HepG2 (cell line): ENCODE measurements around the gene C1orf21. TPM values are rescaled to one million over a fixed set of nuclear protein-coding genes. Genes with fewer than 3 reads are reported as not detected.

ENCODE experiments used
- ATAC-seq: fragments of 200-7000 bp; cut with Tn5 transposase; 3 replicates; pipeline ENCODE4 v1.9.1; 2020; ENCODE audit warnings: mild to moderate bottlenecking, moderate library complexity
- BruUV-seq: library from RNA; stranded (reverse); fragments of 400-500 nt; replicated peaks from 2 replicates; lab custom pipeline; 2021; lab: Mats Ljungman, UMichigan
- CTCF ChIA-PET: fragments of 300-600 bp; formaldehyde crosslinking; extraction: SDS; loops from one replicate; lab custom pipeline; 2021; ENCODE audit warnings: low total read pairs, inconsistent platforms, low intra/inter-chr PET ratio; lab: Yijun Ruan, JAX
- POLR2A ChIA-PET: fragments of 350-600 bp; sonication (Branson Sonifier 250); formaldehyde crosslinking; loops from one replicate; lab custom pipeline; 2020; ENCODE audit warnings: antibody characterized with exemption, inconsistent platforms; lab: Yijun Ruan, JAX
- DNase-seq: peaks from one replicate; pipeline ENCODE4 v3.0.0-alpha.2; 2015; ENCODE audit warnings: low spot score
- FAIRE-seq: peaks from 3 replicates; lab custom pipeline; 2011; peaks lifted over from hg19 to GRCh38; lab: Jason Lieb, UNC
- H2AFZ ChIP-seq: one replicate; pipeline ENCODE4 v1.6.1; 2011; ENCODE audit warnings: low read length, inconsistent platforms
- H3K27ac ChIP-seq: fragments of 300-600 bp; 3 replicates; pipeline ENCODE4 v1.8.0; 2011; ENCODE audit warnings: mixed run types, mild to moderate bottlenecking, mixed read lengths, low read length, inconsistent platforms; ENCODE audit not compliant: insufficient read depth; ENCODE audit errors: extremely low read length
- H3K27me3 ChIP-seq, 2 experiments: fragments of 200-600 bp in 1 of 2; 2 replicates in 1 of 2; 3 replicates in 1 of 2; pipeline versions ENCODE4 v1.6.0 to v1.8.0; 2011; ENCODE audit warnings: low read length in 2 of 2, mild to moderate bottlenecking in 2 of 2, moderate library complexity in 2 of 2, inconsistent platforms in 1 of 2; ENCODE audit not compliant: insufficient read depth in 2 of 2, control insufficient read depth in 1 of 2
- H3K36me3 ChIP-seq, 2 experiments: fragments of 200-600 bp in 1 of 2; replicated peaks in 1 of 2; 2 replicates in 1 of 2; 3 replicates in 1 of 2; pipeline versions ENCODE4 v1.5.1 to v1.8.0; 2011; ENCODE audit warnings: low read length in 2 of 2, inconsistent platforms in 1 of 2; ENCODE audit not compliant: insufficient read depth in 2 of 2, control insufficient read depth in 1 of 2
- H3K4me1 ChIP-seq: 2 replicates; pipeline ENCODE4 v1.5.1; 2012; ENCODE audit warnings: low read length, inconsistent platforms; ENCODE audit not compliant: insufficient read depth
- H3K4me2 ChIP-seq: 2 replicates; pipeline ENCODE4 v1.6.0; 2011; ENCODE audit warnings: low read depth, low read length, inconsistent platforms
- H3K4me3 ChIP-seq, 3 experiments: fragments of 200-600 bp in 1 of 3; sonication (generic), shearing (Covaris generic) in 1 of 3; replicated peaks in 1 of 3; 2 replicates each; pipeline ENCODE4 v1.5.1; 2011 to 2016; ENCODE audit warnings: low read length in 3 of 3, inconsistent platforms in 2 of 3, low read depth in 2 of 3, mild to moderate bottlenecking in 2 of 3, control low read depth in 1 of 3, mixed read lengths in 1 of 3; ENCODE audit not compliant: insufficient read depth in 1 of 3
- H3K79me2 ChIP-seq: one replicate; pipeline ENCODE4 v1.6.1; 2011; ENCODE audit warnings: low read length, inconsistent platforms; ENCODE audit not compliant: insufficient read depth
- H3K9ac ChIP-seq: 2 replicates; pipeline ENCODE4 v1.6.0; 2011; ENCODE audit warnings: mild to moderate bottlenecking, low read depth, low read length, inconsistent platforms; ENCODE audit not compliant: insufficient read depth
- H3K9me3 ChIP-seq: 2 replicates; pipeline ENCODE4 v1.5.1; 2012; ENCODE audit warnings: mild to moderate bottlenecking, low read length
- H4K20me1 ChIP-seq: 2 replicates; pipeline ENCODE4 v1.6.0; 2011; ENCODE audit warnings: inconsistent platforms, mild to moderate bottlenecking, low read length, moderate library complexity; ENCODE audit not compliant: insufficient read depth
- ATF7 ChIP-seq, 2 experiments: fragments of 450-650 bp in 1 of 2; sonication (generic) in 1 of 2; formaldehyde crosslinking in 1 of 2; IDR thresholded peaks; 2 replicates each; pipeline versions ENCODE4 v1.4.0 to v1.6.1; 2016 to 2020; ENCODE audit warnings: antibody characterized with exemption in 1 of 2, mild to moderate bottlenecking in 1 of 2, missing genetic modification reagents in 1 of 2
- CREB1 ChIP-seq, 2 experiments: fragments of 450-650 bp in 1 of 2; IDR thresholded peaks; 2 replicates each; pipeline ENCODE4 v1.6.1; 2016 to 2017; ENCODE audit warnings: control low read depth in 1 of 2, mild to moderate bottlenecking in 1 of 2, missing compliant biosample characterization in 1 of 2, missing genetic modification characterization in 1 of 2
- FOXP4 ChIP-seq: sonication (generic); formaldehyde crosslinking; IDR thresholded peaks from 2 replicates; pipeline ENCODE4 v1.4.0; 2020; ENCODE audit warnings: missing genetic modification reagents
- GPN1 ChIP-seq: sonication (generic); formaldehyde crosslinking; IDR thresholded peaks from 2 replicates; pipeline ENCODE4 v1.5.1; 2020; ENCODE audit warnings: missing genetic modification reagents, borderline replicate concordance
- GTF2F1 ChIP-seq: fragments of 150-350 bp; IDR thresholded peaks from 2 replicates; pipeline ENCODE4 v1.6.1; 2014; ENCODE audit warnings: low read length
- KLF16 ChIP-seq, 2 experiments: sonication (generic) in 1 of 2; formaldehyde crosslinking in 1 of 2; IDR thresholded peaks; 2 replicates each; pipeline versions ENCODE4 v1.6.1 to v1.8.0; 2016 to 2023; ENCODE audit warnings: missing genetic modification reagents in 2 of 2, missing compliant biosample characterization in 1 of 2
- TBX3 ChIP-seq: fragments of 450-650 bp; IDR thresholded peaks from 2 replicates; pipeline ENCODE4 v1.6.1; 2017; ENCODE audit warnings: antibody characterized with exemption, mild to moderate bottlenecking, inconsistent platforms, borderline replicate concordance
- ZFP36 ChIP-seq: fragments of 150-350 bp; IDR thresholded peaks from 2 replicates; pipeline ENCODE4 v1.6.1; 2018; ENCODE audit warnings: borderline replicate concordance, low read length, low read depth; ENCODE audit not compliant: partially characterized antibody
- ZNF354B ChIP-seq: sonication (generic); formaldehyde crosslinking; IDR thresholded peaks from 2 replicates; pipeline ENCODE4 v1.8.0; 2022; ENCODE audit warnings: mild to moderate bottlenecking, missing genetic modification reagents
- ZNF660 ChIP-seq: sonication (generic); formaldehyde crosslinking; IDR thresholded peaks from 2 replicates; pipeline ENCODE4 v1.5.1; 2020; ENCODE audit warnings: mild to moderate bottlenecking, low read depth, missing genetic modification reagents, borderline replicate concordance
- WGBS: methylation state at CpG from one replicate; pipeline ENCODE4 v1.1.6; 2017; ENCODE audit warnings: low lambda C conversion rate; 5-methylcytosine and 5-hydroxymethylcytosine counted together
- in situ Hi-C: cut with HindIII; loops from 2 replicates; pipeline ENCODE4 v1.10.0; 2017; ENCODE audit warnings: low pct_unique_long_range_greater_than_20kb; ENCODE audit not compliant: extremely low pct_ligation_motif_present
- intact Hi-C: fragments of 100-400 bp; cut with micrococcal nuclease; formaldehyde crosslinking; loops from one replicate; pipeline ENCODE4 v1.10.0; 2022; ENCODE audit not compliant: unreplicated experiment
- polyA plus RNA-seq, 8 experiments: library from polyadenylated mRNA; depleted of rRNA in 3 of 8; stranded (reverse) in 7 of 8; unstranded in 1 of 8; fragments of >200 nt; fragmentation: Illumina TruSeq in 4 of 8; extraction: Trizol in 4 of 8; gene quantifications; 2 replicates each; pipeline versions ENCODE4 v1.2.1 to v1.2.3, GENCODE V29; 2011 to 2016; ENCODE audit warnings: low read depth in 4 of 8, missing spikeins in 1 of 8, mixed read lengths in 1 of 8; ENCODE audit not compliant: insufficient read depth in 1 of 8
- total RNA-seq, 5 experiments: library from RNA; depleted of rRNA; stranded (reverse); fragments of >200 nt; fragmentation: Illumina TruSeq; extraction: Trizol; gene quantifications; 2 replicates each; pipeline ENCODE4 v1.2.3, GENCODE V29; 2016; ENCODE audit warnings: low read depth in 1 of 5
- TF ChIP-seq, protein P1 (sequence below): sonication (generic); formaldehyde crosslinking; IDR thresholded peaks from 2 replicates; pipeline ENCODE4 v1.4.0; 2020; ENCODE audit warnings: missing genetic modification reagents, borderline replicate concordance
- TF ChIP-seq, protein P2 (sequence below): sonication (generic); formaldehyde crosslinking; IDR thresholded peaks from 2 replicates; pipeline ENCODE4 v1.4.0; 2020; ENCODE audit warnings: missing genetic modification reagents, borderline replicate concordance
- TF ChIP-seq, protein P3 (sequence below): sonication (generic); formaldehyde crosslinking; IDR thresholded peaks from 2 replicates; pipeline ENCODE4 v1.5.1; 2020; ENCODE audit warnings: missing genetic modification reagents, mild to moderate bottlenecking, borderline replicate concordance

C1orf21 gene
- total and polyA plus RNA-seq, 2 of the 13 experiments (the other 11 are each of a cell fraction or from before 2014, with no cell fraction given), result not detected

- in situ Hi-C loops, result no loop called here
- no TSS peak for BruUV-seq
- H3K27ac ChIP-seq, result no peak overlapping the region
- no peaks in the 10 kb centered on the region for H4K20me1 ChIP-seq
- no peaks in the 10 kb centered on the region; a peak in 1 of 5 replicates for H3K27me3 ChIP-seq
- no peak for FAIRE-seq
- H3K79me2 ChIP-seq, result no peaks in the 10 kb centered on the region
- H3K4me1 ChIP-seq, result no peaks in the 10 kb centered on the region
- ATAC-seq, result no peak
- H3K4me2 ChIP-seq, result no peak overlapping the region
- DNase-seq, result no peak
- H3K9me3 ChIP-seq, result no peaks in the 10 kb centered on the region
- no peak overlapping the region for H3K4me3 ChIP-seq
- TF ChIP-seq TBX3, result no peak
- TF ChIP-seq, protein P1, sequence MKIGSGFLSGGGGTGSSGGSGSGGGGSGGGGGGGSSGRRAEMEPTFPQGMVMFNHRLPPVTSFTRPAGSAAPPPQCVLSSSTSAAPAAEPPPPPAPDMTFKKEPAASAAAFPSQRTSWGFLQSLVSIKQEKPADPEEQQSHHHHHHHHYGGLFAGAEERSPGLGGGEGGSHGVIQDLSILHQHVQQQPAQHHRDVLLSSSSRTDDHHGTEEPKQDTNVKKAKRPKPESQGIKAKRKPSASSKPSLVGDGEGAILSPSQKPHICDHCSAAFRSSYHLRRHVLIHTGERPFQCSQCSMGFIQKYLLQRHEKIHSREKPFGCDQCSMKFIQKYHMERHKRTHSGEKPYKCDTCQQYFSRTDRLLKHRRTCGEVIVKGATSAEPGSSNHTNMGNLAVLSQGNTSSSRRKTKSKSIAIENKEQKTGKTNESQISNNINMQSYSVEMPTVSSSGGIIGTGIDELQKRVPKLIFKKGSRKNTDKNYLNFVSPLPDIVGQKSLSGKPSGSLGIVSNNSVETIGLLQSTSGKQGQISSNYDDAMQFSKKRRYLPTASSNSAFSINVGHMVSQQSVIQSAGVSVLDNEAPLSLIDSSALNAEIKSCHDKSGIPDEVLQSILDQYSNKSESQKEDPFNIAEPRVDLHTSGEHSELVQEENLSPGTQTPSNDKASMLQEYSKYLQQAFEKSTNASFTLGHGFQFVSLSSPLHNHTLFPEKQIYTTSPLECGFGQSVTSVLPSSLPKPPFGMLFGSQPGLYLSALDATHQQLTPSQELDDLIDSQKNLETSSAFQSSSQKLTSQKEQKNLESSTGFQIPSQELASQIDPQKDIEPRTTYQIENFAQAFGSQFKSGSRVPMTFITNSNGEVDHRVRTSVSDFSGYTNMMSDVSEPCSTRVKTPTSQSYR (CRISPR knock-in tag), result no peak
- no peak for TF ChIP-seq ZFP36
- TF ChIP-seq, protein P2, sequence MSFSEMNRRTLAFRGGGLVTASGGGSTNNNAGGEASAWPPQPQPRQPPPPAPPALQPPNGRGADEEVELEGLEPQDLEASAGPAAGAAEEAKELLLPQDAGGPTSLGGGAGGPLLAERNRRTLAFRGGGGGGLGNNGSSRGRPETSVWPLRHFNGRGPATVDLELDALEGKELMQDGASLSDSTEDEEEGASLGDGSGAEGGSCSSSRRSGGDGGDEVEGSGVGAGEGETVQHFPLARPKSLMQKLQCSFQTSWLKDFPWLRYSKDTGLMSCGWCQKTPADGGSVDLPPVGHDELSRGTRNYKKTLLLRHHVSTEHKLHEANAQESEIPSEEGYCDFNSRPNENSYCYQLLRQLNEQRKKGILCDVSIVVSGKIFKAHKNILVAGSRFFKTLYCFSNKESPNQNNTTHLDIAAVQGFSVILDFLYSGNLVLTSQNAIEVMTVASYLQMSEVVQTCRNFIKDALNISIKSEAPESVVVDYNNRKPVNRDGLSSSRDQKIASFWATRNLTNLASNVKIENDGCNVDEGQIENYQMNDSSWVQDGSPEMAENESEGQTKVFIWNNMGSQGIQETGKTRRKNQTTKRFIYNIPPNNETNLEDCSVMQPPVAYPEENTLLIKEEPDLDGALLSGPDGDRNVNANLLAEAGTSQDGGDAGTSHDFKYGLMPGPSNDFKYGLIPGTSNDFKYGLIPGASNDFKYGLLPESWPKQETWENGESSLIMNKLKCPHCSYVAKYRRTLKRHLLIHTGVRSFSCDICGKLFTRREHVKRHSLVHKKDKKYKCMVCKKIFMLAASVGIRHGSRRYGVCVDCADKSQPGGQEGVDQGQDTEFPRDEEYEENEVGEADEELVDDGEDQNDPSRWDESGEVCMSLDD (CRISPR knock-in tag), result no peak
- TF ChIP-seq CREB1 (IDR thresholded peaks at IDR 0.05), result peak; percentile 55; the same call in 1 of the 2 replicates
- no peak for TF ChIP-seq CREB1 (CRISPR knock-in tag; IDR thresholded peaks at IDR 0.05)
- no peak for TF ChIP-seq GTF2F1
- TF ChIP-seq ZNF660, result no peak
- TF ChIP-seq FOXP4, result no peak
- TF ChIP-seq ZNF354B, result no peak
- TF ChIP-seq ATF7 (IDR thresholded peaks at IDR 0.05), result 0 out of 2 replicates have a peak, but pooled peaks have one; percentile 23
- no peak for TF ChIP-seq ATF7 (CRISPR knock-in tag; IDR thresholded peaks at IDR 0.05)
- no peak for TF ChIP-seq GPN1 (CRISPR knock-in tag)
- no peak for TF ChIP-seq KLF16 (CRISPR knock-in tag; IDR thresholded peaks at IDR 0.05)
- TF ChIP-seq, protein P3, sequence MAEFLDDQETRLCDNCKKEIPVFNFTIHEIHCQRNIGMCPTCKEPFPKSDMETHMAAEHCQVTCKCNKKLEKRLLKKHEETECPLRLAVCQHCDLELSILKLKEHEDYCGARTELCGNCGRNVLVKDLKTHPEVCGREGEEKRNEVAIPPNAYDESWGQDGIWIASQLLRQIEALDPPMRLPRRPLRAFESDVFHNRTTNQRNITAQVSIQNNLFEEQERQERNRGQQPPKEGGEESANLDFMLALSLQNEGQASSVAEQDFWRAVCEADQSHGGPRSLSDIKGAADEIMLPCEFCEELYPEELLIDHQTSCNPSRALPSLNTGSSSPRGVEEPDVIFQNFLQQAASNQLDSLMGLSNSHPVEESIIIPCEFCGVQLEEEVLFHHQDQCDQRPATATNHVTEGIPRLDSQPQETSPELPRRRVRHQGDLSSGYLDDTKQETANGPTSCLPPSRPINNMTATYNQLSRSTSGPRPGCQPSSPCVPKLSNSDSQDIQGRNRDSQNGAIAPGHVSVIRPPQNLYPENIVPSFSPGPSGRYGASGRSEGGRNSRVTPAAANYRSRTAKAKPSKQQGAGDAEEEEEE (CRISPR knock-in tag), result no peak
- intact Hi-C loops, result no loop called here
- H3K9ac ChIP-seq, result no peak overlapping the region
- ChIA-PET CTCF (no interaction called here), POLR2A (no interaction called here)
- WGBS, result 12% methylated on average over 6 of the region's 6 CpGs
- no peak overlapping the region for H2AFZ ChIP-seq
- H3K36me3 ChIP-seq, result no peaks in the 10 kb centered on the region
Measured at GRCh38 chr1:184447651-184448185, 60.9 kb downstream of the C1orf21 start.
